A549 treated with CORT108297 at 1 μM for 4 hours (cell line): Measurements from ENCODE around the gene SULT1C4. TPM values are rescaled to one million over a fixed set of nuclear protein-coding genes. Genes with fewer than 3 reads are reported as not detected.

ENCODE experiments used
- total RNA-seq: library from RNA; stranded (reverse); fragments of 200-300 nt; extraction: Qiagen RNA extraction; gene quantifications from 5 replicates; pipeline ENCODE4 v1.2.3, GENCODE V29; 2022

SULT1C4 gene
- total RNA-seq = 0.11 to 0.13 TPM in 2 of 5 replicates, not detected in the others

DNA sequence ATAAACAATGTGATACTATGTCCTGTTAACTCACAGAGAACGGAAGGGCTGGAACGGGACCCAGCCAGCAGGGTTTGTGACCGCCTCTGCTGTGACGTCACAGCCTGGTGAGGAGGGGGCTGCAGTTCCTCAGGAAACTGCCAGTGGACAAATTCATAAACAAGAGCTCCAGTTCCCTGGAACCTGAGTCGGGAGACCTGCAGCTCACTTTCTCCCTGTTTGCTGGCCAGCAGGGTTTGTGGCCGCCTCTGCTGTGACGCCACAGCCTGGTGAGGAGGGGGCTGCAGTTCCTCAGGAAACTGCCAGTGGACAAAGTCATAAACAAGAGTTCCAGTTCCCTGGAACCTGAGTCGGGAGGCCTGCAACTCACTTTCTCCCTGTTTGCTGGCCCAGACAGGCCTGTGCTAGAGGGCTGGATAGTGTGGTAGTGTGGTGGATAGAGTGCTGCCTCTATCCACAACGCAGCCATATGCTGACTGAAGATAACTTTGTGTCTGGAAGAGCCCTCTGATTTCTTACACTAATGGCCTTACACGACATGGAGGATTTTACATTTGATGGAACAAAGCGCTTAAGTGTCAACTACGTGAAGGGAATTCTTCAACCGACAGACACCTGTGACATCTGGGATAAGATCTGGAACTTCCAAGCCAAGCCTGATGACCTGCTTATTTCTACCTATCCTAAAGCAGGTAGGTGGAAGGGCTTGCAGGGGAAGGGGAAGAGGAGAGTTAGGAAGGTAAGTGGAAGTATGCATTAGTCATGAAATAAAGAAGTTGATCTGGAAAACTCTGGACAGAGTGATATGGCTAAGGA lies at the start of gene SULT1C4:
SULT1C4 (plus strand) TSS at position 140 of the 816 bp plus-strand sequence; CDS start at position 524, 384 bp downstream.

Other genes starting within 250 kb of the SULT1C4 start
- not detected in 5 replicates for gene SULT1C3, start 138.0 kb upstream of the SULT1C4 start, total RNA-seq
- 0.38 to 0.72 TPM (median 0.49 TPM) in 5 replicates for gene SULT1C2, start 89.1 kb upstream of the SULT1C4 start, total RNA-seq
- 11.0 to 18.4 TPM (median 15.4 TPM) in 5 replicates for gene GCC2, start 71.3 kb downstream of the SULT1C4 start, total RNA-seq
- gene LIMS1, start 156.5 kb downstream of the SULT1C4 start, total RNA-seq = 41.0 to 66.4 TPM (median 54.3 TPM) in 5 replicates